GM12878 (cell line): ENCODE measurements around the gene CFAP99. TPM values are rescaled to one million over a fixed set of nuclear protein-coding genes. Genes with fewer than 3 reads are reported as not detected.

ENCODE experiments used
- BRCA1 ChIP-seq: IDR thresholded peaks from 2 replicates; pipeline ENCODE4 v1.6.1; 2011; ENCODE audit warnings: low read depth, low read length, improper control_type of control experiment
- CHD2 ChIP-seq: IDR thresholded peaks from 2 replicates; pipeline ENCODE4 v1.6.1; 2011; ENCODE audit warnings: low read depth, low read length, improper control_type of control experiment, borderline replicate concordance
- CUX1 ChIP-seq: IDR thresholded peaks from 2 replicates; pipeline ENCODE4 v1.6.1; 2012; ENCODE audit warnings: improper control_type of control experiment, low read depth, low read length; ENCODE audit not compliant: insufficient replicate concordance
- IKZF2 ChIP-seq, 2 experiments: fragments of 450-650 bp; IDR thresholded peaks; 2 replicates each; pipeline ENCODE4 v1.6.1; 2017; ENCODE audit warnings: mild to moderate bottlenecking in 2 of 2, moderate library complexity in 2 of 2
- NKRF ChIP-seq: fragments of 450-650 bp; conservative IDR thresholded peaks from 2 replicates; pipeline ENCODE4 v1.6.1; 2017; ENCODE audit warnings: mild to moderate bottlenecking, moderate library complexity
- polyA plus RNA-seq, 11 experiments: library from polyadenylated mRNA; depleted of rRNA in 4 of 11; unstranded in 6 of 11; stranded (reverse) in 5 of 11; fragments of >200 nt; fragmentation: Nextera tagmentation in 4 of 11; fragmentation: Illumina TruSeq in 1 of 11; extraction: Ambion mirVana in 4 of 11; extraction: Trizol in 1 of 11; gene quantifications; 1 replicate in 1 of 11; 2 replicates in 10 of 11; pipeline versions ENCODE4 v1.2.1 to v1.2.3, GENCODE V29; 2011 to 2016; ENCODE audit warnings: inconsistent platforms in 2 of 11, missing spikeins in 2 of 11, low read depth in 1 of 11
- total RNA-seq, 4 experiments: library from RNA; depleted of rRNA in 3 of 4; stranded (reverse); fragments of >200 nt in 3 of 4; fragmentation: Illumina TruSeq in 1 of 4; extraction: Trizol in 1 of 4; gene quantifications; 2 replicates each; pipeline versions ENCODE4 v1.2.1 to v1.2.3, GENCODE V29; 2013 to 2021
- TF ChIP-seq, protein P1 (sequence below): fragments of 450-650 bp; IDR thresholded peaks from 2 replicates; pipeline ENCODE4 v1.6.1; 2018; ENCODE audit warnings: borderline replicate concordance, mild to moderate bottlenecking; ENCODE audit not compliant: partially characterized antibody
- TF ChIP-seq, protein P2 (sequence below), 3 experiments: IDR thresholded peaks in 2 of 3; conservative IDR thresholded peaks in 1 of 3; 2 replicates each; pipeline ENCODE4 v1.5.1; 2011; ENCODE audit warnings: low read depth in 3 of 3, low read length in 3 of 3, mild to moderate bottlenecking in 3 of 3, control low read depth in 2 of 3, moderate library complexity in 2 of 3, inconsistent platforms in 1 of 3, mixed read lengths in 1 of 3; ENCODE audit not compliant: control insufficient read depth in 2 of 3, insufficient read depth in 1 of 3; ENCODE audit errors: extremely low read depth in 1 of 3

CFAP99 gene
- total and polyA plus RNA-seq, 10 of the 15 experiments (the other 5 are each of a cell fraction or from before 2014, with no cell fraction given): not detected

DNA sequence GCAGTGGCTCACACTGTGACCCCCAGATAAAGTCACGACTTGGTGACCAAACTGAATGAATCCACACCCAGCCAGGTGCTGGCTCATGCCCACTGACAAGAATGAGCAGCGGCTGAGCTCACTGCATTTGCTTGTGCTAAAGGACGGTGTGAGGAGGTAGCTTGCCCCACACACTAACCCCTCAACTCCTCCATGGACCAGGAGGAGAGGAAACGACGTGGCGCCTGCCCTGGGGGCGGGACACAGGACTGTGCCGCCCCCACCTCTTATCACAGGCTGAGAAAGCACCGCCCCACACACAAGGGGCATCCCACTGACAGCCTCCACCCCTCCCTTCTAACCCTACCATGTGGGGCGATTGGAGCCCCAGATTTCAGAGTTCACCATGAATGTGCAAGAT is 43.3 kb upstream of the CFAP99 start (continued):
- TF ChIP-seq BRCA1: no peak
- TF ChIP-seq, protein P1, sequence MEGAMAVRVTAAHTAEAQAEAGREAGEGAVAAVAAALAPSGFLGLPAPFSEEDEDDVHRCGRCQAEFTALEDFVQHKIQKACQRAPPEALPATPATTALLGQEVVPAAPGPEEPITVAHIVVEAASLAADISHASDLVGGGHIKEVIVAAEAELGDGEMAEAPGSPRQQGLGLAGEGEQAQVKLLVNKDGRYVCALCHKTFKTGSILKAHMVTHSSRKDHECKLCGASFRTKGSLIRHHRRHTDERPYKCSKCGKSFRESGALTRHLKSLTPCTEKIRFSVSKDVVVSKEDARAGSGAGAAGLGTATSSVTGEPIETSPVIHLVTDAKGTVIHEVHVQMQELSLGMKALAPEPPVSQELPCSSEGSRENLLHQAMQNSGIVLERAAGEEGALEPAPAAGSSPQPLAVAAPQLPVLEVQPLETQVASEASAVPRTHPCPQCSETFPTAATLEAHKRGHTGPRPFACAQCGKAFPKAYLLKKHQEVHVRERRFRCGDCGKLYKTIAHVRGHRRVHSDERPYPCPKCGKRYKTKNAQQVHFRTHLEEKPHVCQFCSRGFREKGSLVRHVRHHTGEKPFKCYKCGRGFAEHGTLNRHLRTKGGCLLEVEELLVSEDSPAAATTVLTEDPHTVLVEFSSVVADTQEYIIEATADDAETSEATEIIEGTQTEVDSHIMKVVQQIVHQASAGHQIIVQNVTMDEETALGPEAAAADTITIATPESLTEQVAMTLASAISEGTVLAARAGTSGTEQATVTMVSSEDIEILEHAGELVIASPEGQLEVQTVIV: no peak
- TF ChIP-seq CHD2: no peak
- no peak for TF ChIP-seq CUX1
- no peak for TF ChIP-seq IKZF2 (IDR thresholded peaks at IDR 0.05)
- no peak for TF ChIP-seq NKRF
- TF ChIP-seq, protein P2, sequence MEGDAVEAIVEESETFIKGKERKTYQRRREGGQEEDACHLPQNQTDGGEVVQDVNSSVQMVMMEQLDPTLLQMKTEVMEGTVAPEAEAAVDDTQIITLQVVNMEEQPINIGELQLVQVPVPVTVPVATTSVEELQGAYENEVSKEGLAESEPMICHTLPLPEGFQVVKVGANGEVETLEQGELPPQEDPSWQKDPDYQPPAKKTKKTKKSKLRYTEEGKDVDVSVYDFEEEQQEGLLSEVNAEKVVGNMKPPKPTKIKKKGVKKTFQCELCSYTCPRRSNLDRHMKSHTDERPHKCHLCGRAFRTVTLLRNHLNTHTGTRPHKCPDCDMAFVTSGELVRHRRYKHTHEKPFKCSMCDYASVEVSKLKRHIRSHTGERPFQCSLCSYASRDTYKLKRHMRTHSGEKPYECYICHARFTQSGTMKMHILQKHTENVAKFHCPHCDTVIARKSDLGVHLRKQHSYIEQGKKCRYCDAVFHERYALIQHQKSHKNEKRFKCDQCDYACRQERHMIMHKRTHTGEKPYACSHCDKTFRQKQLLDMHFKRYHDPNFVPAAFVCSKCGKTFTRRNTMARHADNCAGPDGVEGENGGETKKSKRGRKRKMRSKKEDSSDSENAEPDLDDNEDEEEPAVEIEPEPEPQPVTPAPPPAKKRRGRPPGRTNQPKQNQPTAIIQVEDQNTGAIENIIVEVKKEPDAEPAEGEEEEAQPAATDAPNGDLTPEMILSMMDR (IDR thresholded peaks at IDR 0.05 in 2 of 3, conservative IDR thresholded peaks at IDR 0.05 in 1 of 3; ENCODE audit: control insufficient read depth in 2 of 3, extremely low read depth in 1 of 3, insufficient read depth in 1 of 3, low read depth in 3 of 3, low read length in 3 of 3): no peak
